Kidney (tissue), 14 donors: ENCODE data around the gene LUC7L3. TPM values are rescaled to one million over a fixed set of nuclear protein-coding genes. Genes with fewer than 3 reads are reported as not detected.
"Not testable (repeated sequence)": the region's sequence is repeated elsewhere in the genome, so short reads cannot be mapped to it uniquely, and the experiment has no call there.

Experiments used
- DNase-seq, 5 donors: peaks; one replicate each; pipeline ENCODE4 v3.0.0-alpha.2; 2013 to 2020
- FAIRE-seq: peaks from 2 replicates; lab custom pipeline; 2012; peaks lifted over from hg19 to GRCh38; lab: Jason Lieb, UNC
- H3K27ac ChIP-seq, 2 donors: one replicate each; pipeline ENCODE4 v1.7.0; 2013; ENCODE audit warnings: low read depth in 2 of 2, low read length in 2 of 2, inconsistent platforms in 1 of 2
- H3K27me3 ChIP-seq: one replicate; pipeline ENCODE4 v1.7.1; 2013; ENCODE audit warnings: low read length, inconsistent platforms; ENCODE audit not compliant: control insufficient read depth, insufficient read depth
- H3K36me3 ChIP-seq, 3 donors: one replicate each; pipeline versions ENCODE4 v1.7.0 to v1.7.1; 2013; ENCODE audit warnings: low read length in 3 of 3, control low read depth in 1 of 3, inconsistent platforms in 1 of 3; ENCODE audit not compliant: insufficient read depth in 3 of 3, control insufficient read depth in 2 of 3
- H3K4me1 ChIP-seq, 3 donors: one replicate each; pipeline versions ENCODE4 v1.7.0 to v1.7.1; 2013; ENCODE audit warnings: low read length in 3 of 3, inconsistent platforms in 1 of 3, low read depth in 1 of 3; ENCODE audit not compliant: control insufficient read depth in 2 of 3, insufficient read depth in 2 of 3
- H3K4me3 ChIP-seq, 3 donors: one replicate each; pipeline versions ENCODE4 v1.7.0 to v1.8.1; 2013; ENCODE audit warnings: low read length in 3 of 3, control low read depth in 1 of 3, inconsistent platforms in 1 of 3
- H3K9ac ChIP-seq, 3 donors: one replicate each; pipeline versions ENCODE4 v1.7.0 to v1.7.1; 2013; ENCODE audit warnings: low read length in 3 of 3, control low read depth in 1 of 3, inconsistent platforms in 1 of 3
- H3K9me3 ChIP-seq, 3 donors: one replicate each; pipeline versions ENCODE4 v1.7.0 to v1.7.1; 2013; ENCODE audit warnings: low read length in 3 of 3, control low read depth in 1 of 3, inconsistent platforms in 1 of 3; ENCODE audit not compliant: control insufficient read depth in 2 of 3, insufficient read depth in 1 of 3
- CTCF ChIP-seq: IDR thresholded peaks from 3 replicates; pipeline ENCODE4 v1.5.1; 2012; ENCODE audit warnings: mild to moderate bottlenecking, moderate library complexity, borderline replicate concordance; ENCODE audit not compliant: insufficient read depth; ENCODE audit errors: extremely low read depth
- intact Hi-C: fragments of 100-400 bp; cut with DNase I; formaldehyde crosslinking; loops from one replicate; pipeline ENCODE4 v1.11.1; 2022
- polyA plus RNA-seq: library from polyadenylated mRNA; stranded (reverse); fragments of 350-450 nt; fragmentation: Illumina TruSeq; extraction: RNeasy Lipid Tissue Mini Kit (QIAGEN cat#74804); gene quantifications from one replicate; pipeline ENCODE4 v1.2.3, GENCODE V29; 2014; ENCODE audit warnings: low read depth, low replicate concordance; ENCODE audit not compliant: insufficient read depth
- total RNA-seq: library from RNA; stranded (reverse); fragmentation: NEBNext Ultra II Directional; extraction: Animal tissue kit (Norgen Biotek cat#: 25700); gene quantifications from one replicate; pipeline ENCODE4 v1.2.1, GENCODE V29; 2021
- donor health status: control.
- donor health status: control.
- donor health status: control.
- donor health status: control.
- donor health status: control.
- donor health status: DM: yes; HTN: yes; CAD: no.
- donor health status: Normal renal cell carcinoma (clear cell type).

LUC7L3 gene
- total and polyA plus RNA-seq, 2 donors from 2014 or later, result 74.3 to 91.9 TPM

GRCh38 chr17:50703162-50703561 lies 16.2 kb upstream of the LUC7L3 start:
- Histone ChIP-seq H3K9me3 (no peaks in the 10 kb centered on the region), H3K9ac (peak overlapping the region in 1 of 3 donors; percentile 24), H3K27me3 (no peaks in the 10 kb centered on the region), H3K4me1 (peaks cover 0 to 10% (median under 1%) of the 10 kb centered on the region in 3 donors), H3K4me3 (no peak overlapping the region), H3K27ac (no peak overlapping the region), H3K36me3 (peaks cover 3 to 14% (median 12%) of the 10 kb centered on the region in 3 donors)
- no peak for DNase-seq
- no peak for FAIRE-seq
- no peak for TF ChIP-seq CTCF
- intact Hi-C loops, result no loop called here

GRCh38 chr17:50707289-50708049 lies 11.9 kb upstream of the LUC7L3 start, which contains the start of gene ANKRD40:
TSS of gene ANKRD40 (minus strand) at chr17:50707914. CDS start at chr17:50707654, 260 bp downstream.
- Histone ChIP-seq H3K27ac (peak within 1 kb of the TSS; percentile 87 to 100), H3K36me3 (peaks cover 0 to 5% (median 0%) of the 10 kb centered on the region in 3 donors), H3K9me3 (no peaks in the 10 kb centered on the region), H3K4me1 (peaks cover 8 to 19% (median 12%) of the 10 kb centered on the region in 3 donors), H3K27me3 (no peaks in the 10 kb centered on the region), H3K4me3 (peak within 1 kb of the TSS; percentile 73 to 94 (median 86)), H3K9ac (peak within 1 kb of the TSS; percentile 87 to 98 (median 89))
- TF ChIP-seq CTCF, result no peak
- intact Hi-C loops, result no loop called here
- FAIRE-seq (no peak), DNase-seq (peak; percentile 88 to 95 (median 92))

GRCh38 chr17:50708050-50709000 lies 11.1 kb upstream of the LUC7L3 start:
- peaks cover 8 to 16% (median 12%) of the 10 kb centered on the region in 3 donors for H3K4me1 ChIP-seq
- H3K4me3 ChIP-seq, result peak overlapping the region; percentile 73 to 94 (median 86)
- FAIRE-seq (no peak), DNase-seq (peak in 1 of 5 donors; percentile 42)
- H3K27me3 ChIP-seq, result no peaks in the 10 kb centered on the region
- no peak for TF ChIP-seq CTCF
- peaks cover 0 to under 1% (median 0%) of the 10 kb centered on the region in 3 donors for H3K36me3 ChIP-seq
- H3K9ac ChIP-seq, result peak overlapping the region; percentile 86 to 98 (median 89)
- intact Hi-C loops, result no loop called here
- no peaks in the 10 kb centered on the region for H3K9me3 ChIP-seq
- H3K27ac ChIP-seq, result peak overlapping the region; percentile 87 to 100

GRCh38 chr17:50709053-50709452 lies 10.3 kb upstream of the LUC7L3 start:
- DNase-seq, H3K27me3 ChIP-seq, FAIRE-seq, intact Hi-C loops, H3K36me3 ChIP-seq, H3K9me3 ChIP-seq: not testable (repeated sequence)
- peaks cover 8 to 16% (median 12%) of the 10 kb centered on the region in 3 donors for H3K4me1 ChIP-seq
- peak overlapping the region in 1 of 3 donors; percentile 86 for H3K9ac ChIP-seq
- peak overlapping the region; percentile 87 to 100 for H3K27ac ChIP-seq
- H3K4me3 ChIP-seq, result peak overlapping the region in 1 of 3 donors; percentile 73
